Prostate gland (tissue), 2 donors: Measurements from ENCODE around the gene SCAP.
A peak's percentile ranks its signal among the peaks of the same experiment; 100 is the strongest.

Experiments
- POLR2A ChIP-seq: fragments of 450-650 bp; IDR thresholded peaks from one replicate; pipeline ENCODE4 v1.6.1; 2016; ENCODE audit warnings: antibody characterized with exemption, mild to moderate bottlenecking
- POLR2AphosphoS5 ChIP-seq: sonication (generic); formaldehyde crosslinking; IDR thresholded peaks from one replicate; pipeline ENCODE4 v1.6.1; 2017; ENCODE audit warnings: antibody characterized with exemption
- TF ChIP-seq, protein P1 (sequence below), 4 experiments: fragments of 200-600 bp in 2 of 4; fragments of 450-650 bp in 2 of 4; sonication (generic) in 2 of 4; IDR thresholded peaks; 1 replicate in 3 of 4; 2 replicates in 1 of 4; pipeline ENCODE4 v1.5.1; 2016 to 2019; ENCODE audit warnings: antibody characterized with exemption in 4 of 4, mild to moderate bottlenecking in 2 of 4, moderate library complexity in 2 of 4

DNA sequence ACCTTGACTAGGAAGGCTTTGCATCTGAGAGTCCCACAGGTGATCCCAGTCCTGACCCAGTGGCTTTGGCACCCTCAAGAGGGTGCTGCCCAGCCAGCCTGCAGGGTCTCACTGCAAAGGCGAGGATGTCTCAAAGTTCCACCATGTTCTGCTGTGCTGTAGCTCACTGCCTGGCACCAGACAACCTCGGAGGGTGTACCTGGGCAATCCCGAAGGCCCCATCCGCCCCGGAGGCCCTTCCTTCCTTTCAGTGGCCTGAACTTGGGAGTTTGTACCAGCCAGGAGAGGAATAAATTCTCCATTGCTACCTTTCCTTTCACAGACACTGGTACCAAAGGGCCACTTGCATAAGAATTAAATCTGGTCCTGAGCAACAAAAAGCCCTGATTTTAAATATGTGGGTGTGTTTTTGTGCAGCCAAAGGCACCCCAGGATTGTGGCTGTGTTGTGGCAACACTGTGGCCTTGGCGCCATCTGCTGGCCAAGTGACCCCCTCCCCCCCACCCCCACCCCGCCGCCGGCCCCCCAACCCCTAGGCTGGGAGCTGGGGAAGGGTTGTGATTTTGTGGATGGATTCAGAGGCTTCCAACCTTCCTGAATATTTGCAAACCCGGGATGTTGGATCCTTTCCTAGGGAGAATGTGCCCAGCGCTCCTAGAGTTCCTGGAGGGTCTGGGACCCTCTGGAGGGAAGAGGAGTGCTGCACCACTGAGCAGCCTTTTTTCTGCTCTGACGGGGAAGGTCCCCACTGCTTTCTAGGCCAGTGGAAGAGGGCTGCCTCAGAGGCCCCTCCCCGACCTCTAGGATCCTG, 104.6 kb downstream of the SCAP start:
- TF ChIP-seq, protein P1, sequence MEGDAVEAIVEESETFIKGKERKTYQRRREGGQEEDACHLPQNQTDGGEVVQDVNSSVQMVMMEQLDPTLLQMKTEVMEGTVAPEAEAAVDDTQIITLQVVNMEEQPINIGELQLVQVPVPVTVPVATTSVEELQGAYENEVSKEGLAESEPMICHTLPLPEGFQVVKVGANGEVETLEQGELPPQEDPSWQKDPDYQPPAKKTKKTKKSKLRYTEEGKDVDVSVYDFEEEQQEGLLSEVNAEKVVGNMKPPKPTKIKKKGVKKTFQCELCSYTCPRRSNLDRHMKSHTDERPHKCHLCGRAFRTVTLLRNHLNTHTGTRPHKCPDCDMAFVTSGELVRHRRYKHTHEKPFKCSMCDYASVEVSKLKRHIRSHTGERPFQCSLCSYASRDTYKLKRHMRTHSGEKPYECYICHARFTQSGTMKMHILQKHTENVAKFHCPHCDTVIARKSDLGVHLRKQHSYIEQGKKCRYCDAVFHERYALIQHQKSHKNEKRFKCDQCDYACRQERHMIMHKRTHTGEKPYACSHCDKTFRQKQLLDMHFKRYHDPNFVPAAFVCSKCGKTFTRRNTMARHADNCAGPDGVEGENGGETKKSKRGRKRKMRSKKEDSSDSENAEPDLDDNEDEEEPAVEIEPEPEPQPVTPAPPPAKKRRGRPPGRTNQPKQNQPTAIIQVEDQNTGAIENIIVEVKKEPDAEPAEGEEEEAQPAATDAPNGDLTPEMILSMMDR (IDR thresholded peaks at IDR 0.05), result peak in 1 of 4 experiments; percentile 32
- TF ChIP-seq POLR2A, result no peak
- TF ChIP-seq POLR2AphosphoS5, result no peak
